Measurements from ENCODE around the gene POLD1. TPM values are rescaled to one million over a fixed set of nuclear protein-coding genes. Genes with fewer than 3 reads are reported as not detected.
A peak's percentile ranks its signal among the peaks of the same experiment; 100 is the strongest.

POLD1 gene
- total and polyA plus RNA-seq, 2 of the 13 experiments (the other 11 are each of a cell fraction or from before 2014, with no cell fraction given), result 17.4 to 54.0 TPM

DNA sequence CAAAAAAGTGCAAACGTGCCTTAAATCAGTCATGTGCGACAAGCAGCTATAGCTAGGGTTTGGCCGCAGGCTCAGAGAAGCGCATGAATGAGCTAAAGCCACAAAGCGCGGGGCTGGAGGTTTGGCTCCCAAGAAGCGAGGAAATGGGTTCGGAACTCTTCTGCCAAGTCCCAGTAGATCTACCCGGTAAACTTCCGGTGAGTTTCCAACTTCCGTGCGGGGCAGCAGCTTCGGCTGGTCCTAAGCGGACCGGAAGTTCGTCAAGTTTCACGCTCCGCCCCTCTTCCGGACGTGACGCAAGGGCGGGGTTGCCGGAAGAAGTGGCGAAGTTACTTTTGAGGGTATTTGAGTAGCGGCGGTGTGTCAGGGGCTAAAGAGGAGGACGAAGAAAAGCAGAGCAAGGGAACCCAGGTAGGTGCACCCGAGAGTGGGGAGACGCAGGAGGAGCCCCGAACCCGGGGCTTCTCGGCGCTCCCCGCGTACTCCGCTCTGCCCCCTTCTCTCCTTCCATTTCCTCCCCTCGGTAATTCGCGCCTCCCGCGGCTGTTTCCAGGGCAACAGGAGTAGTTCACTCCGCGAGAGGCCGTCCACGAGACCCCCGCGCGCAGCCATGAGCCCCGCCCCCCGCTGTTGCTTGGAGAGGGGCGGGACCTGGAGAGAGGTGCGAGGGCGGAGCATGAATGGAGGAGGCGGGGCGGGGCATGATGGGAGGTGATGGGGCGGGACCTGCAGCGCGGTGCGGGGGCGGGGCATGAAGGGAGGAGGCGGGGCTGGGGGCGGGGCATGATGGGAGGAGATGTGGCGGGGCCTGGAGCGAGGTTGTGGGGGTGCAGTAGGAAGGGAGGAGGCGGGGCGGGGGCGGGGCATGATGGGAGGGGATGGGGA, 7.7 kb upstream of the POLD1 start, which contains the start of gene NR1H2 (continued):
- TF ChIP-seq MTA1 (CRISPR knock-in tag; IDR thresholded peaks at IDR 0.05; ENCODE audit: borderline replicate concordance) (no peak), KDM5B (CRISPR knock-in tag; IDR thresholded peaks at IDR 0.05; ENCODE audit: borderline replicate concordance) (peak; percentile 38; the same call in 1 of the 2 replicates), TBP (CRISPR knock-in tag; IDR thresholded peaks at IDR 0.05) (no peak), JUN (CRISPR knock-in tag; IDR thresholded peaks at IDR 0.05) (no peak), SAFB2 (CRISPR knock-in tag; IDR thresholded peaks at IDR 0.05; ENCODE audit: borderline replicate concordance, low read depth) (peak; percentile 46; the same call in 1 of the 2 replicates), NCOA5 (CRISPR knock-in tag; IDR thresholded peaks at IDR 0.05) (no peak), ATF7-NPFF (CRISPR knock-in tag; IDR thresholded peaks at IDR 0.05; ENCODE audit: low read depth) (peak; percentile 67; the same call in 1 of the 2 replicates), ZNF382 (CRISPR knock-in tag; IDR thresholded peaks at IDR 0.05; ENCODE audit: borderline replicate concordance) (no peak), ZNF850 (CRISPR knock-in tag; conservative IDR thresholded peaks at IDR 0.05) (no peak), ZFAT (CRISPR knock-in tag; conservative IDR thresholded peaks at IDR 0.05) (no peak), TAF1 (CRISPR knock-in tag; IDR thresholded peaks at IDR 0.05) (peak; percentile 75), POGZ (CRISPR knock-in tag; IDR thresholded peaks at IDR 0.05) (peak; percentile 77), ZSCAN30 (CRISPR knock-in tag; IDR thresholded peaks at IDR 0.05) (no peak), NFKB2 (CRISPR knock-in tag; IDR thresholded peaks at IDR 0.05; ENCODE audit: borderline replicate concordance) (no peak), NFRKB (IDR thresholded peaks at IDR 0.05) (no peak), ZNF17 (CRISPR knock-in tag; IDR thresholded peaks at IDR 0.05) (no peak), ZFY (CRISPR knock-in tag; IDR thresholded peaks at IDR 0.05) (peak; percentile 47; the same call in 1 of the 2 replicates), BCL6 (CRISPR knock-in tag; IDR thresholded peaks at IDR 0.05) (peak; percentile 45; the same call in 1 of the 2 replicates), ETV5 (CRISPR knock-in tag; IDR thresholded peaks at IDR 0.05; ENCODE audit: borderline replicate concordance) (peak; percentile 97)
- TF ChIP-seq, protein P1, sequence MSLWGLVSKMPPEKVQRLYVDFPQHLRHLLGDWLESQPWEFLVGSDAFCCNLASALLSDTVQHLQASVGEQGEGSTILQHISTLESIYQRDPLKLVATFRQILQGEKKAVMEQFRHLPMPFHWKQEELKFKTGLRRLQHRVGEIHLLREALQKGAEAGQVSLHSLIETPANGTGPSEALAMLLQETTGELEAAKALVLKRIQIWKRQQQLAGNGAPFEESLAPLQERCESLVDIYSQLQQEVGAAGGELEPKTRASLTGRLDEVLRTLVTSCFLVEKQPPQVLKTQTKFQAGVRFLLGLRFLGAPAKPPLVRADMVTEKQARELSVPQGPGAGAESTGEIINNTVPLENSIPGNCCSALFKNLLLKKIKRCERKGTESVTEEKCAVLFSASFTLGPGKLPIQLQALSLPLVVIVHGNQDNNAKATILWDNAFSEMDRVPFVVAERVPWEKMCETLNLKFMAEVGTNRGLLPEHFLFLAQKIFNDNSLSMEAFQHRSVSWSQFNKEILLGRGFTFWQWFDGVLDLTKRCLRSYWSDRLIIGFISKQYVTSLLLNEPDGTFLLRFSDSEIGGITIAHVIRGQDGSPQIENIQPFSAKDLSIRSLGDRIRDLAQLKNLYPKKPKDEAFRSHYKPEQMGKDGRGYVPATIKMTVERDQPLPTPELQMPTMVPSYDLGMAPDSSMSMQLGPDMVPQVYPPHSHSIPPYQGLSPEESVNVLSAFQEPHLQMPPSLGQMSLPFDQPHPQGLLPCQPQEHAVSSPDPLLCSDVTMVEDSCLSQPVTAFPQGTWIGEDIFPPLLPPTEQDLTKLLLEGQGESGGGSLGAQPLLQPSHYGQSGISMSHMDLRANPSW (CRISPR knock-in tag; IDR thresholded peaks at IDR 0.05; ENCODE audit: borderline replicate concordance), result peak; percentile 80
- TF ChIP-seq, protein P2, sequence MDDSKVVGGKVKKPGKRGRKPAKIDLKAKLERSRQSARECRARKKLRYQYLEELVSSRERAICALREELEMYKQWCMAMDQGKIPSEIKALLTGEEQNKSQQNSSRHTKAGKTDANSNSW (CRISPR knock-in tag; IDR thresholded peaks at IDR 0.05; ENCODE audit: borderline replicate concordance), result 0 out of 2 replicates have a peak, but pooled peaks have one; percentile 24
- TF ChIP-seq, protein P3, sequence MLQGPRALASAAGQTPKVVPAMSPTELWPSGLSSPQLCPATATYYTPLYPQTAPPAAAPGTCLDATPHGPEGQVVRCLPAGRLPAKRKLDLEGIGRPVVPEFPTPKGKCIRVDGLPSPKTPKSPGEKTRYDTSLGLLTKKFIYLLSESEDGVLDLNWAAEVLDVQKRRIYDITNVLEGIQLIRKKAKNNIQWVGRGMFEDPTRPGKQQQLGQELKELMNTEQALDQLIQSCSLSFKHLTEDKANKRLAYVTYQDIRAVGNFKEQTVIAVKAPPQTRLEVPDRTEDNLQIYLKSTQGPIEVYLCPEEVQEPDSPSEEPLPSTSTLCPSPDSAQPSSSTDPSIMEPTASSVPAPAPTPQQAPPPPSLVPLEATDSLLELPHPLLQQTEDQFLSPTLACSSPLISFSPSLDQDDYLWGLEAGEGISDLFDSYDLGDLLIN (CRISPR knock-in tag; IDR thresholded peaks at IDR 0.05; ENCODE audit: borderline replicate concordance), result no peak
- TF ChIP-seq, protein P4, sequence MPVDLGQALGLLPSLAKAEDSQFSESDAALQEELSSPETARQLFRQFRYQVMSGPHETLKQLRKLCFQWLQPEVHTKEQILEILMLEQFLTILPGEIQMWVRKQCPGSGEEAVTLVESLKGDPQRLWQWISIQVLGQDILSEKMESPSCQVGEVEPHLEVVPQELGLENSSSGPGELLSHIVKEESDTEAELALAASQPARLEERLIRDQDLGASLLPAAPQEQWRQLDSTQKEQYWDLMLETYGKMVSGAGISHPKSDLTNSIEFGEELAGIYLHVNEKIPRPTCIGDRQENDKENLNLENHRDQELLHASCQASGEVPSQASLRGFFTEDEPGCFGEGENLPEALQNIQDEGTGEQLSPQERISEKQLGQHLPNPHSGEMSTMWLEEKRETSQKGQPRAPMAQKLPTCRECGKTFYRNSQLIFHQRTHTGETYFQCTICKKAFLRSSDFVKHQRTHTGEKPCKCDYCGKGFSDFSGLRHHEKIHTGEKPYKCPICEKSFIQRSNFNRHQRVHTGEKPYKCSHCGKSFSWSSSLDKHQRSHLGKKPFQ (CRISPR knock-in tag; IDR thresholded peaks at IDR 0.05; ENCODE audit: insufficient replicate concordance), result no peak
- TF ChIP-seq, protein P5, sequence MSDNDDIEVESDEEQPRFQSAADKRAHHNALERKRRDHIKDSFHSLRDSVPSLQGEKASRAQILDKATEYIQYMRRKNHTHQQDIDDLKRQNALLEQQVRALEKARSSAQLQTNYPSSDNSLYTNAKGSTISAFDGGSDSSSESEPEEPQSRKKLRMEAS (IDR thresholded peaks at IDR 0.05), result peak; percentile 71

Data from HepG2 (cell line).